ENCODE measurements around the gene TTC23L. TPM values are rescaled to one million over a fixed set of nuclear protein-coding genes. Genes with fewer than 3 reads are reported as not detected.

TTC23L gene
- polyA plus RNA-seq, 3 donors, result 3.2 to 3.6 (median 3.4) TPM

DNA sequence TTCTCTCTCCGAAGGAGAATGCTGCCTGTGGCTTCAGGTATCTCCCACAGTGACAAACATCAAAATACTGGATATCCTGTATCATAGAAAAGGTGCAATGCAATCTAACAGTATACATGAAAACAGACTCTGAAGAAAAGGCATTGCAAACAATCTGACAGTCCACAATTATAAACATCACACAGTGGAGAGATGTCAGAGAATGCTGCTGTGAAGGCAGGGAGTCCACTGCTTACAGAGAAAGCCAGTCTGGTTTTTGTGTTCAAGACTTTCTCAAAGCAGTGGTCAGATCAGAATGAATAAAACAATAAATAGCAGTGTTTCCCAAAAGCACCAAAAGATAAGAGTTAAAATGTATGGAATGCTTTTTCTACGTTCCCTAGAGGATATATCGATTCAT lies 28.7 kb downstream of the TTC23L start:
- DNase-seq (ENCODE audit: low read depth in 3 of 3, low spot score in 2 of 3), result no peak

DNA sequence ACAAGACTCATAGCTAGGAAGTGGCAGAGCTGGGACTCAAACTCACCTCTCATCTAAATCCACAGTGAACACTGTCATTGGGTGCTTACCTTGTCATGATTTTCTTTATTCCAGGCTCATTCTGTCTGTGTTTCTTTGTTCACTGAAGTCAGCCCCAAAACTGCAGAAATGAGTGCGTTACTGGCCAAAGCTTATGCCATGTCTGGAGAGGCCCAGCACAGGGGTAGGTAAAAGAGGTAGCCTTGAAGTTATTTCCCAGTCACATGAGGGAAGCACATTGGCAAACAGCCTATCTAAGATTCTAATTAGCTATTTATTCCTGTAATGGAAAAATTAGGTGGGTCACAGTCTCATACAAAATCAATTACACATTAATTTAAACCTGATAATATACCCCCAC lies 29.8 kb downstream of the TTC23L start:
- DNase-seq (ENCODE audit: low read depth in 3 of 3, low spot score in 2 of 3), result no peak

GRCh38 chr5:34869256-34869655 lies 30.3 kb downstream of the TTC23L start:
- no peak for DNase-seq (ENCODE audit: low read depth in 3 of 3, low spot score in 2 of 3)

DNA sequence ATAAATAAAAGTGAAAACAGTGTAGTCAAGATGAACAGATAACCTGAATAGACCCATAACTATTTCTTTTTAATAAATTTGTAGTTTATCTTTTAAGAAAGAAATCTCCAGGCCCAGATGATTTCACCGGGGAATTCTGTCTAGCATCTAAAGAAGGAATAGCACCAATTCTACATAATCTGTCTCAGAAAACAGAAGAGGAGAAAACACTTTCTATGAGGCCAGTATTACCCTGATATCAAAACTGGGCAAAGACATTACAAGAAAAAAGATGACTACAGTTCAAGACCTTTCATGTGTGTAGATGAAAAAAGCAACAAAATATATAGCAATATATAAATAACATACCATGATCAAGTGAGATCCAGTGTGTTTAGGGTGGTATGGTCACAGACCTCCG lies 31.4 kb downstream of the TTC23L start:
- DNase-seq (ENCODE audit: low read depth in 3 of 3, low spot score in 2 of 3), result no peak

DNA sequence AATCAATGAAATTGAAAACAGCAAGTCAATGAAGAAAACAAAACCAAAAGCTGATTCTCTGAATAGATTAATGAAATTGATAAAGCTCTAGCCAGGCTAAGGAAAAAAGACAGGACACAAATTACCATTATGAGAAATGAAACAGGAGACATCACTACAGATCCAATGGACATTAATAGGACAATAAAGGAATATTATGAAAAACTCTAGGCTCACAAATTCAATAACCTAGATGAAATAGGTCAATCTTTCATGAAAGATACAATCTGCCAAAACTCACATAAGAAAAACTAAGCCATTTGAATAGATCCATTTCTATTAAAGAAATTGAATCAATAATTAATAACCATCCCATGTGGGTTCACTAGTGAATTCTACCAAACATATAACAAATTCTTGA lies 37.3 kb downstream of the TTC23L start:
- DNase-seq (ENCODE audit: low read depth in 3 of 3, low spot score in 2 of 3), result no peak

DNA sequence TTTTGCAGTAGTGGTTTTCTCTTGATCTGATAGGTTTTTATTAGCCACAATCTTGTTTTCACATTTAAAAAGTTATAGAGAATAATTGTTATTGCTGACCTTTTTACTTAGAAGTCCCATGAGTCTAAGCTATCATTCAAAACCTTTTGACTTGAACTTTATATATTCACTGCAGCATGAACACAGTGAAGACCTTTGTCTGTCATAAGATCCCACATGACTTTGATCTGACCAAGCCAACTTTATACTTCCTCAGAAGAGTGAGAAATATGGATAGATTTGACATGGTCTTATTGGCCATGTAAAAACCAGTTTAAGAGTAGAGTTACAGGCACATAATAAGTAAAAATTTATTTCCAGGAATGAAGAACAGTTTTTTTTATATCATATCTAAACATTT lies 42.3 kb downstream of the TTC23L start:
- DNase-seq (ENCODE audit: low read depth in 3 of 3, low spot score in 2 of 3), result no peak

DNA sequence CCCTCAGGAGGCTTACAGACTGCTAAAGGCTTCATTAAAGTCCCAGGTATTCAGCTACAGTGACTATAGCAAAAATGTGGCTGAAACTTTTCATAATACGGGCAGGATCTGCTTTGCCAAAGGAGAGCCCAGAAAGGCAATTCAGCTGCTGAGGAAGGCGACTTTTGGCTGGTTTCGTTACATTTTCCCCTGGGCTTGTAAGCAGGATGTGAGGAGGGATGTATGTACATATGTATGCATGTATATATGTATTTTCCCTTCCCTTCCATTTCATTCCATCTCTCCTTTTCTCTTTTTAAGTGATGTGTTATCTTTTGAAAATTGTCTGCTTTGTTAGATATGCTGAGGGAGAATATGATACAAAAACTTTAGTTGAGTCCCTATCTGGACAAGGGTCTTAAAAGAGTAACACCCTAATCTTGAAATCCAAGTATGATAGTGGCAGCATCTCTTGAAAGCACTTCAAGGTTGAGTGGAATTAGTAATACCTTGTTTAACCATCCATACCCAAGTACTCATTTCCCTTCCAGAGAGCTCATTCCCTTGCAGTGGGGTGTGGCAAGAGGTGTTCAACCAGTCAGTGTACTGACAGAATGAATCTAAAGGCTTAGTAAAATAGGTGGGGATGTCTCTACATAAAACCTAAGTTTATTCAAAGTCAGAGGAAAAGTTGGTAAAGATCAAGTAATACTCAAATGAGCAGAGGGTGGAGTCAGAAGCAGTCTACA lies 47.6 kb downstream of the TTC23L start:
- DNase-seq (ENCODE audit: low read depth in 3 of 3, low spot score in 2 of 3), result no peak

GRCh38 chr5:34889394-34889793 lies 50.4 kb downstream of the TTC23L start:
- DNase-seq (ENCODE audit: low read depth in 3 of 3, low spot score in 2 of 3), result no peak

DNA sequence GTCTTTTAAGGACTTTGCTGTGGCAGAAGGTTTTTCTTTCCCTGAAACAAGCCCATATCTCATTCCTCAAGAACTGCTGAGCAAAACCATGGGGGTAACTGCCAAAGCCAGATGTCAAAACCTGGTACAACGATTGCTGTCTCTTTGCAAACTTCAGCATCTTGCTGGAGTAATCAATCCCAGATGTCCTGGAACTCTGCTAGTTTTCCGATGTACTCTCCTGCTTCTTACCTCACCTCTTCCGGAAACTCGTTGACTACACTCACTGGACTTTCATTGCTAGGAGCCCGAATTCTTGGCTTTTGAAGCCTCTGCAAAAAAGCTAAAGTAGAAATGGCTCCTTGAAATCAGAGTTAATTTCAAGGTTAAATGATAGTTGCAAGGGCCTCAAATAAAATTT lies 53.0 kb downstream of the TTC23L start:
- DNase-seq (ENCODE audit: low read depth in 3 of 3, low spot score in 2 of 3), result no peak

DNA sequence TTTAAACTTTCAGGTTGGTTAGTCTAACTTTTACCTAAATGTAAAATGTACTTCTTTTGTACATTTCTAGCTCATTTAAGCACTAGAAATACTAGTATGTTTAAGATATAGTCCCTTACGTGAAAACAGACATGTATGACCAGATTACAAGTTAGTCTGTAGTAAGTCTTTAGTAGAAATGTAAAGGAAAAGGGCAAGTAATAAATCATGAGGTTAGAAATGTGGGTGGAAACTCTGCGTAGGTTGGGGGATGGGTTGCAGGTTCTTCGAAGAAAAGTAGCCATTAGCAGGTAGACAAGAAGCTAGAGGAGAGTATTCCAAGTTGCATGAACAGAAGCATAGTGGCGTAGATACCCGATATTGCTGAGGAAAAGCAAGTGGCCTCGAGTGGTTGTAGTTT lies 53.5 kb downstream of the TTC23L start:
- no peak for DNase-seq (ENCODE audit: low read depth in 3 of 3, low spot score in 2 of 3)

GRCh38 chr5:34894716-34895115 lies 55.8 kb downstream of the TTC23L start:
- DNase-seq (ENCODE audit: low read depth in 3 of 3, low spot score in 2 of 3), result no peak

DNA sequence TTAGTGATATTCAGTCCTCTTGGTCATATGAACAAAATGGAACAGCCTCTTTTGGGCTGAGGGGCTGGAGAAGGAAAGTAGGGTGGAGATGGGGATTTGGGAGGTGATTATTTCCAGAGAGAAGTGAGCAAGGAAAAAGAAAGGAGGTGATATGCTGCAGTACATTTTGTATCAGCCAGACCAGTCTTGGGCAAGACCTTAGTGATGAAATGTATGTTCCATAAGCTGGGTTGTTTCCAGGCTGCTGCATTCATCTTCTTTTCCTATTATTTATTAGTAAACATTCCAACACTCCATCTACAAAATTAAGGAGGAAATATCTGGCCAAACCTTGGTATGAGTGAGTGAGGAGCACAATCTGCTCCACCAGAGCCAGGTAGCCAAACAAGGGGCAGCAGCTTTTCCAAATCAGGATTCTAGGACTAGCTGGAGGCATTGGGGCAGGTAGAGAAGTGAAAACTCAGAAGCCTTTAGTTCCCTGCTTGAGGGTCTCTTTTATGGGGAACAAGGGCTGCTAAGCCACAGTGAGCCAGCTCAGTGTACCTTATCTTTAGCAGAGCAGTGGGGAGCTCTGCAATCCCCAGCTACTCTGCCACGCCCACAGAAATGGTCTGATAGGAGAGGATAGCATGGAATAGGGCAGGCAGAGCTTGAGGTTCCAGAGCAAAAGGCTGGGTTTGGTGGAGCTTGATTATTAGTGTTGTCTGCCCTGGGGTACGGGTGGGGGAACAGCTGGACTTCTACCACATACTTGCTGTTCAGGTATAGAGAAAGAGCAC lies 56.9 kb downstream of the TTC23L start:
- DNase-seq (ENCODE audit: low read depth in 3 of 3, low spot score in 2 of 3), result no peak

DNA sequence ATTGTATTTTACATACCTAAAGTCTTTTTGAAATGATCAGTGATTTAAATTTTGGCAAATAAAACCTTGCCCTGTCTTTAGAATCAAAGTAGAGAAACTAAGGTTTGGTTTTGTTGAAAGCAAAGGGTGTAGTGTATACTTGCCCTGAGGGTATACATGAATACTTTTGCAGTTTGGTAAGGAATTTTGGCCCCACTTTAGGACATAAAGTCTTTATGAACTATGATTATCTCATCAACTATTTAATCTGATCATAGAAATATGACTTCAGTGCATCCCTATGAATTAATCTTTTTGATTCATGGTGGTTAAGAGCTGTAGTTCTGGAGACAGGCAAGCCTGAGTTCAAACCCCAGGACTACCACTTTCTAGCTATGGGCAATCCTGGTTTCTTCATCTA lies 58.7 kb downstream of the TTC23L start:
- no peak for DNase-seq (ENCODE audit: low read depth in 3 of 3, low spot score in 2 of 3)

- peak; percentile 39 to 61 (median 53) for DNase-seq (ENCODE audit: low read depth in 3 of 3, low spot score in 2 of 3)
These were observed 59.4 kb downstream of the TTC23L start for GRCh38 chr5:34898258-34898895.

DNA sequence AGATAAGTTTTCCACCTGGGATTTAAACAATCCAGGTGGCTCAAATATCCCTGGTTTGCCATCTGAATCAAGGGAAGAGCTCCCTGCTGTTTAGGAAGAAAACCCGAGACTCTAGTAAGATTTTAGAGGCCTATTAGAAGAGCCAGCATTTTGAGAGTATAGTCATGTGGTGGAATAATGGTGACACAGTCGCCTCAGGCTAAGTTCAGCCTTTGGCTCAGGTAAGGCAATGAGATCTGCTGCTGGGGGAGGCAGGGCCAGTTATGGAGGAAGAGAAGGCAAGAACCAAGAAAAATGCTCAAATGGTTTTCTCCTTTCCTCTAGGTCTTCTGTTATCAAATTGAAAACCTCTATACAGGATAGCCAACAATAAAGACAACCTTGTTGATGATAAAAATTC lies 60.1 kb downstream of the TTC23L start:
- no peak for DNase-seq (ENCODE audit: low read depth in 3 of 3, low spot score in 2 of 3)

DNA sequence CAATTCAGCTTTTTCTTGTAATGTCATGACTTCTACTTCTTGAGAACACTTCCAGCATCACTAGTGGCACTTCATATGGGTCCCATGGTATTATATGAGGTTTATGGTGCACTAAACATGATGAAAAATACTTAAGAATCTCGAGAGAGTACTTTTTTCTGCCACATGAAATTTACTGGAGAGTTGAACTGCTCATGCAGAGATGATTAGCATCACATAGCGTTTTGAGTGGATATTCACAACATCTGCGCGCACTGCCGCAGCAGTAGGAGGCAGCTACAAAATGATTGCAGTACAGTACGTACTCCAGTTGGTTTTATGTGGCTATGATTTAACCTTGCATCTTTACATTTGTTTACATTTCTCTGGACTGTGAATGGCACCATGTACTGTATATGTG lies 61.7 kb downstream of the TTC23L start:
- DNase-seq (ENCODE audit: low read depth in 3 of 3, low spot score in 2 of 3), result no peak

GRCh38 chr5:34903260-34903659 lies 64.3 kb downstream of the TTC23L start:
- DNase-seq (ENCODE audit: low read depth in 3 of 3, low spot score in 2 of 3), result no peak

DNA sequence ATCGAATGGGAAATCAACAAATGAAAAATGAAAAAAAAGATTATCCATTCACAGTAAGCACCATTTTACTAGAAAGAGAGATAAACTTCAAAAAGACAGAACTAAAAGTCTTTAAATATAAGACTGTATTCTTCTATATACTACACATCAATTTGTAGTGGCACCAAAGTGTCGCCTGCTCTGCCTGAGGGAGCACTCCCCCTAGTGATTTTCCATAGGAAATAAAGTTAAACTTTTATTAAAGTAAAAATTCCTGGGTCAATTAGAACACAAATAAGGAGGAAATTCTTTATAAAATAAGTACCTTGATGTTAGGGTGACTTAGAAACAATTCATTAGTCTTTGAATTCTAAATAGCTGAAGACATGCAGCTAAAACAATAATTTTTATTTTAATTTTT lies 66.6 kb downstream of the TTC23L start:
- DNase-seq (ENCODE audit: low read depth in 3 of 3, low spot score in 2 of 3), result no peak

DNA sequence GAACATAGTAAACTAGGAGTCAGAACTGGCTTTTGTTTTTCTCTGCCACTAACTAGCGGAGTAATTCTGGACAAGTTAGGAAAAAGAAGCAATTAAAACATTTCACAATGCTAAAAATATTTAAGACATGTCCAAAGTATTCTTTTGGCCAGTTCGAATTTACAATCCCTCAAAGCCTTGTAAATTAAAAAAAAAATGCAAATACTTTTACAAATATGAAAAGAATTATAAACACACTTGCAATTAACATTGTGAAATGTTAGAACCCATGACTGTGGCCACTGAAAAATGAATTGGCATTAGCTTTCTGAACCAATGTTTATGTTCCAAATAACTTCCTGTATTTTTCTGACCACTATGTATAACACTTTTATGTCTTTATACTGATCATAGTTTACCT lies 74.1 kb downstream of the TTC23L start:
- no peak for DNase-seq (ENCODE audit: low read depth in 3 of 3, low spot score in 2 of 3)

DNA sequence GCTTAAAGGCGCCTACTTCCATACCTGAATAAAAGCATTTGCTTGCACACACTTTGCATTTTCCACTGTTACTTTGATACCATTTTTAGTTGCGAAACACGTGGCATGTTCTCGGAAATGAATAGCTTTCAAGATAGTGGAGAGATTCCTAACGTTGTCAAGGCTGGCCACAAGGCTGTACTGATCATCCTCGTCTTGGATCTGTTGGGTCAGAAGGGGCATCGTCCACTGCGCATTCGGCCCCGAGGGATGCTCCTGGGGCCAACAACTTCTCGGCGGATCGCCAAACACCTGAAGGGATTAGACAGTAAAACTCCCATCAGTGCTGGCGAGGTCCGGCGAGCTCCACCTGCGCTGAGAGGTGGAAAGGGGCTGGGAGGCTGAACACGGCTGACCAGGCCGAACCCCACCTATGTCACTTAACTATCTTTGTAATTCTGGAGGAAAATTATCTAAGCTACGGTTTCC lies 75.7 kb downstream of the TTC23L start:
- DNase-seq (ENCODE audit: low read depth in 3 of 3, low spot score in 2 of 3), result peak in 1 of 3 donors; percentile 5

DNA sequence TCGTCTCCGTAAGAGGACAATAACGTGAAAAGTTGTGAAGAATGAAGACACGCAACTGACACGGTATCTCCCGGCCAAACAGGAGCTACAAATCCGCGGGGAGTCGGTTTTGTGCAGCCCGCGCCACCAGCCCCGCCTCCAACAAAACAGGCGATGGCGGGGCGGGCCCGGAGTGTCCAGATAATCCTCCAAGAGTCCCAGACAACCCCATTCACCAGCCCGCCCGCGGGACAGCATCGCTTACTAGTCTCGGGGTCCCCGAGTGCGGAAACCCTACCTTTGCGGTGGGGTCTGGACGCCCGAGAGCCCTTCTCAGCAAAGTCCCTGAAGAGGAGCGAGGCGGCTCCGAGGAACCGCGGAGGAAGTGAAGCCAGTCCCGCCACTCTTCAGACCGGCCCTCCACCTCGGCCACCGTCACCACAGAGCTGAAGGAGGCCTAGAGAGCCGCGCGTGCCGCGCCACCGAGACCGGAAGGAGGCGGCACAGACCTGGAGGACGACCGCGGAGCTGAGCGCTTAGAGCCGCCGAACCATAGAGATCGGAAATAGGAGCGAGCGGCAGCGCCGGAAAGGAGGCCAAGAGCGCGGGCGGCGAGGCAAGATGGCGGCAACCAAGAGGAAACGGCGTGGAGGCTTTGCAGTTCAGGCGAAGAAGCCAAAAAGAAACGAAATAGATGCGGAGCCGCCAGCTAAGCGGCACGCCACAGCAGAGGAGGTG lies 76.3 kb downstream of the TTC23L start, which contains the start of the genes BRIX1 and RAD1:
Gene BRIX1, plus strand, starts transcription at position 573 of the 717 bp plus-strand sequence. Its CDS starts 28 bp downstream, at position 601.
Gene RAD1, minus strand, starts transcription at position 366 of the 717 bp plus-strand sequence. CDS start 612 bp downstream, outside the sequence.
- peak; percentile 90 to 95 (median 92) for DNase-seq (ENCODE audit: low read depth in 3 of 3, low spot score in 2 of 3)
